Right lobe of liver (tissue), 4 donors: ENCODE measurements around the gene KCTD21.

ENCODE experiments used
- POLR2A ChIP-seq: fragments of 450-650 bp; IDR thresholded peaks from one replicate; pipeline ENCODE4 v1.6.1; 2017; ENCODE audit warnings: antibody characterized with exemption, mild to moderate bottlenecking
- TF ChIP-seq, protein P1 (sequence below), 4 donors: fragments of 200-600 bp in 3 of 4; fragments of 450-650 bp in 1 of 4; IDR thresholded peaks; one replicate each; pipeline versions ENCODE4 v1.5.1 to v1.8.0; 2016 to 2022; ENCODE audit warnings: antibody characterized with exemption in 4 of 4, mild to moderate bottlenecking in 2 of 4
- donor health status: DM: no; HTN: no; CAD: no.
- donor health status: DM: no; HTN: no; CAD: no.
- donor health status: DM: no; HTN: yes; CAD: no.

DNA sequence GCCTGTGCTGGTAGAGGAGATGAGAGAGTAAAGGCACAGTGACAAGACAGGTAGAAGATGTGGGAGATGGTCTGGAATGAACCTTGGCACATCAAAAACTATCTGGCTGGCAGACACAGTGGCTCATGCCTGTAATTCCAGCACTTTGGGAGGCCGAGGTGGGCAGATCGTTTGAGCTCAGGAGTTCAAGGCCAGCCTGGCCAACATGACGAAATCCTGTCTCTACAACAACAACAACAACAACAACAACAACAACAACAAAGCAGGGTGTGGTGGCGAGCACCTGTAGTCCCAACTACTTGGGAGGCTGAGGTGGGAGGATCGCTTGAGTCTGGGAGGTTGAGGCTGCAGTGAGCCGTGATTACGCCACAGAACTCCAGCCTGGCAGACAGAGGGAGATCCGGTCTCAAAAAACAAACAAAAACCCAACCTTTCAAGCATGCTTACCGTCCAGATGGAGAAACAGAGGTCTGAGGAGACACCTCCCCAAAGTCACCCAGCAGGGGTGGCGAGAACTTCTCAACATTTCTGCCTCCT, 11.8 kb downstream of the KCTD21 start:
- TF ChIP-seq, protein P1, sequence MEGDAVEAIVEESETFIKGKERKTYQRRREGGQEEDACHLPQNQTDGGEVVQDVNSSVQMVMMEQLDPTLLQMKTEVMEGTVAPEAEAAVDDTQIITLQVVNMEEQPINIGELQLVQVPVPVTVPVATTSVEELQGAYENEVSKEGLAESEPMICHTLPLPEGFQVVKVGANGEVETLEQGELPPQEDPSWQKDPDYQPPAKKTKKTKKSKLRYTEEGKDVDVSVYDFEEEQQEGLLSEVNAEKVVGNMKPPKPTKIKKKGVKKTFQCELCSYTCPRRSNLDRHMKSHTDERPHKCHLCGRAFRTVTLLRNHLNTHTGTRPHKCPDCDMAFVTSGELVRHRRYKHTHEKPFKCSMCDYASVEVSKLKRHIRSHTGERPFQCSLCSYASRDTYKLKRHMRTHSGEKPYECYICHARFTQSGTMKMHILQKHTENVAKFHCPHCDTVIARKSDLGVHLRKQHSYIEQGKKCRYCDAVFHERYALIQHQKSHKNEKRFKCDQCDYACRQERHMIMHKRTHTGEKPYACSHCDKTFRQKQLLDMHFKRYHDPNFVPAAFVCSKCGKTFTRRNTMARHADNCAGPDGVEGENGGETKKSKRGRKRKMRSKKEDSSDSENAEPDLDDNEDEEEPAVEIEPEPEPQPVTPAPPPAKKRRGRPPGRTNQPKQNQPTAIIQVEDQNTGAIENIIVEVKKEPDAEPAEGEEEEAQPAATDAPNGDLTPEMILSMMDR (IDR thresholded peaks at IDR 0.05): no peak
- no peak for TF ChIP-seq POLR2A
